ENCODE results near the gene B4GALT5. TPM values are rescaled to one million over a fixed set of nuclear protein-coding genes. Genes with fewer than 3 reads are reported as not detected.

The B4GALT5 gene
- polyA plus RNA-seq, 1 of the 3 experiments (the other 2 are of a cell fraction) = 35.1 TPM

GRCh38 chr20:49589747-49590146 lies 123.9 kb downstream of the B4GALT5 start:
- H2AFZ ChIP-seq (ENCODE audit: low read depth) = no peak overlapping the region
- H3K4me1 ChIP-seq (ENCODE audit: control insufficient read depth in 1 of 2, insufficient read depth in 2 of 2, low read depth in 1 of 2, low read length in 1 of 2) = no peaks in the 10 kb centered on the region; a peak in 2 of 4 replicates
- TF ChIP-seq CHD2 (IDR thresholded peaks at IDR 0.05; ENCODE audit: low read length, partially characterized antibody) (no peak), USF1 (IDR thresholded peaks at IDR 0.05; ENCODE audit: borderline replicate concordance, low read depth) (no peak), TAF1 (IDR thresholded peaks at IDR 0.05; ENCODE audit: borderline replicate concordance, low read depth, low read length) (no peak), MAX (IDR thresholded peaks at IDR 0.05; ENCODE audit: low read depth) (no peak), USF2 (IDR thresholded peaks at IDR 0.05; ENCODE audit: borderline replicate concordance, low read depth, low read length) (no peak), TCF12 (IDR thresholded peaks at IDR 0.05) (no peak), POLR2AphosphoS5 (IDR thresholded peaks at IDR 0.05; ENCODE audit: low read depth, low read length) (no peak), TEAD4 (IDR thresholded peaks at IDR 0.05; ENCODE audit: borderline replicate concordance, insufficient read depth) (no peak), ZBTB33 (IDR thresholded peaks at IDR 0.05; ENCODE audit: borderline replicate concordance, low read depth) (no peak), RAD21 (IDR thresholded peaks at IDR 0.05; ENCODE audit: low read length) (no peak), FOXJ3 (CRISPR knock-in tag; IDR thresholded peaks at IDR 0.05) (no peak), GATA2 (CRISPR knock-in tag; IDR thresholded peaks at IDR 0.05) (no peak)
- H4K20me1 ChIP-seq (ENCODE audit: insufficient read depth) = no peaks in the 10 kb centered on the region
- no peaks in the 10 kb centered on the region for H3K9me2 ChIP-seq
- H3K9me3 ChIP-seq = no peaks in the 10 kb centered on the region
- POLR2A ChIA-PET = no interaction called here
- CTCF ChIA-PET = interaction anchor here (1.6 to 3.2 kb wide), 2 partner anchors 19 to 48 kb away, joined by 4 to 18 read pairs; no protein-coding TSS in a partner anchor
- H3K27me3 ChIP-seq (ENCODE audit: insufficient read depth) = no peaks in the 10 kb centered on the region
- H3F3A ChIP-seq (replicated peaks; ENCODE audit: insufficient read depth) = peaks cover 4% of the 10 kb centered on the region
- WGBS (ENCODE audit: low lambda C conversion rate) = 80% methylated on average over 6 of the region's 6 CpGs
- no peak overlapping the region for H3K4me2 ChIP-seq
- no peak overlapping the region for H3K27ac ChIP-seq (ENCODE audit: low read depth in 2 of 2, low read length in 1 of 2)
- no peak overlapping the region for H3K4me3 ChIP-seq (ENCODE audit: low read depth in 2 of 2, low read length in 1 of 2)
- DNase-seq = no peak
- no peak overlapping the region for H3K9ac ChIP-seq
- H3K36me3 ChIP-seq (replicated peaks in 1 of 2; ENCODE audit: control insufficient read depth in 1 of 2, insufficient read depth in 2 of 2, low read length in 1 of 2) = no peaks in the 10 kb centered on the region
- no peaks in the 10 kb centered on the region for H3K79me2 ChIP-seq (ENCODE audit: insufficient read depth)

GRCh38 chr20:49587111-49587570 lies 126.5 kb downstream of the B4GALT5 start:
- no peaks in the 10 kb centered on the region for H3K79me2 ChIP-seq (ENCODE audit: insufficient read depth)
- H3K27me3 ChIP-seq (ENCODE audit: insufficient read depth) = no peaks in the 10 kb centered on the region
- WGBS (ENCODE audit: low lambda C conversion rate) = 62% methylated on average over 10 of the region's 10 CpGs
- H3K4me2 ChIP-seq = no peak overlapping the region
- H3K9ac ChIP-seq = no peak overlapping the region
- H3K9me3 ChIP-seq = no peaks in the 10 kb centered on the region
- H4K20me1 ChIP-seq (ENCODE audit: insufficient read depth) = no peaks in the 10 kb centered on the region
- H3K4me1 ChIP-seq (ENCODE audit: control insufficient read depth in 1 of 2, insufficient read depth in 2 of 2, low read depth in 1 of 2, low read length in 1 of 2) = peaks cover 0 to 10% of the 10 kb centered on the region in 2 experiments; a peak in 2 of 4 replicates
- peaks cover 4% of the 10 kb centered on the region for H3F3A ChIP-seq (replicated peaks; ENCODE audit: insufficient read depth)
- no peak for TF ChIP-seq MAX (IDR thresholded peaks at IDR 0.05; ENCODE audit: low read depth)
- peak; percentile 83 for TF ChIP-seq TCF12 (IDR thresholded peaks at IDR 0.05)
- peak; percentile 25; the same call in 1 of the 2 replicates for TF ChIP-seq POLR2AphosphoS5 (IDR thresholded peaks at IDR 0.05; ENCODE audit: low read depth, low read length)
- TF ChIP-seq PBX3 (IDR thresholded peaks at IDR 0.05) = peak; percentile 38; the same call in 1 of the 2 replicates
- no peaks in the 10 kb centered on the region for H3K36me3 ChIP-seq (replicated peaks in 1 of 2; ENCODE audit: control insufficient read depth in 1 of 2, insufficient read depth in 2 of 2, low read length in 1 of 2)
- ChIA-PET POLR2A (no interaction called here), CTCF (interaction anchor here (1.1 to 1.3 kb wide), 2 partner anchors 21 to 24 kb away, joined by 3 read pairs; no protein-coding TSS in a partner anchor)
- no peak overlapping the region for H2AFZ ChIP-seq (ENCODE audit: low read depth)
- peak overlapping the region in 1 of 2 experiments; percentile 19; a peak in 1 of 4 replicates for H3K27ac ChIP-seq (ENCODE audit: low read depth in 2 of 2, low read length in 1 of 2)
- H3K9me2 ChIP-seq = no peaks in the 10 kb centered on the region
- no peak for DNase-seq
- H3K4me3 ChIP-seq (ENCODE audit: low read depth in 2 of 2, low read length in 1 of 2) = no peak overlapping the region

Data from SK-N-SH (cell line).